NCI-H146 (cell line): ENCODE results near the gene SPTBN1.
A peak's percentile ranks its signal among the peaks of the same experiment; 100 is the strongest.

Experiments used
- DNase-seq: peaks from one replicate; lab custom pipeline; 2025; lab: John Stamatoyannopoulos, UW

Gene SPTBN1

DNA sequence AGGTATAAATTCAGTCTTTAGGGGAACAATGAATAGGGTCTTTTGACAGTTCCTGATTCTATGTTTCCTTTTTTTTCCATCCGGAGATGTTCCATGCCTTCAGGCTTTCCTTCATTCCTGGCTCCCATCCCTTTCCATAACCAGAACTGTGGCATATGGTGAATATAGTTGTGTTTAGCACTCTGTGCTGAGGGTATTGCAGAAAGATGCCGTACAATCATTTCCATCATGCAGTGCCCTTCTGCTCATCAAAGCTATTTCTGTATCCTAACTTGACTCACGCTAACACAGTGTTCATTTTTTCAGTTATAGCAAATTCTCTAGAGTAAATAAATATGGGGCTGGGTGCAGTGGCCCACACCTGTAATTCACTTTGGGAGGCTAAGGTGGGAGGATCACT is 135.4 kb downstream of the SPTBN1 start:
- no peak for DNase-seq

DNA sequence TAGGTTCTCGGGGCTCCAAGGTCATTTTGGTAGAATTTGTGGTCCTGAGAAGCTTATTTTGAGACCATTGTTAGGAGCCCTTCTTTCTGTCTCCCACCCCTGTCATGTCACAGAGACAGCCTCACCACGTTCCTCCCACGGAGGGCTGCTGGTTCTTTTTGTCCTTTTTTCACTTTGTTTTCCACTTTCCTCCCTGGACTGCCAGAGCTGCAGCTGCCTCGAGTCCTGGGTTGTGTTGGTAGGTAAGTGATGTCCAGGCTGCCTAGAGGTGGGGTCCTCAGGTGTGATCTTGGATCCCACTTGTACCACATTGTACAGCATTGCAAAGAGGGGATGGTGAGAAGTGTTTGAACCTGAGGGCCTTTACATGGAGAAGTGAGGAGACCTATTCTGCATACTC is 137.1 kb downstream of the SPTBN1 start:
- no peak for DNase-seq

DNA sequence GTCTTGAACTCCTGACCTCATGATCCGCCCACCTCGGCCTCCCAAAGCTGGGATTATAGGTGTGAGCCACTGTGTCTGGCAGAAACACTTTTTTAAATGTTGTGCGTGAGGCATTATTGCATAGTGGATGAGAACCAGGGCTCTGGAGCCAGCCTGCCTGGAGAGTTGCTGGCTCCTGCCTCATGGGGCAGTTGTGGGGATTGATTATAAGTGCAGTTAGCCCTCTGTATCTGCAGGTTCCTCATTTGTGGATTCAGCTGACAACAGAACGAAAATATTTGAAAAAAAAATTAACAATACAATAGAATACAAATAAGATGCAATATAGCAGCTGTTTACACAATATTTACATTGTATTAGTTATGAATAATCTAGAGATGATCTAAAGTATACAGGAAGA is 137.9 kb downstream of the SPTBN1 start:
- no peak for DNase-seq

DNA sequence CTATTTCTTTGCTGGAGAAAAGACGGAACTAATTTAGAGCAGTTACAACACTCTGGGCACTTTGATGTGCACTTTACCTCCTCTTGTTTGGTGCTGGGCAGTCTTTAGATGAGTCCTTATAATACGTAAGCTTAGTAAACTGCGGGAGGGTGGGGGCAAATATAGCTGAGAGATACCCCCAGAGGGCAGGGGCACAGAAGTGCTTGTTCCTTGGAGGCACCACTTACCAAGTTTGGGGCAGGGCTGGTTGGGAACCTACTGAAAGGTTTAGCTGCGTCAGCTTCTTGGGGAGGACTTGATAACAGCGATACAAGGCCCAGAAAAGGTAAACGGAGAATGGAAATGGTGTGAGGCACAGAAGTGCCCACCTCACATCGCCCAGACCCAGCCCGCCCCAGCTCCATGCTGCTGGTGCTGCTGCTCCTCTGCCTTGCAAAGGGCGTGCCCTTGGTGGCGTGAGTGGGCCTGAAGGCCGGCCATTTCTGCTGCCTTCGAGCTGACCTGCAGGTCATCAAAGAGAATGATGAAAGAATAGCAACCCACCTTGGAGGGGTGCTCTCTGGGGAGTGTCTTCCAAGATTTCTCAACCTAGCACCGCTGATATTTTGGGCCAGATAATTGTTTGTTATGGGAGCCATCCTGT is 139.2 kb downstream of the SPTBN1 start:
- DNase-seq, result no peak

DNA sequence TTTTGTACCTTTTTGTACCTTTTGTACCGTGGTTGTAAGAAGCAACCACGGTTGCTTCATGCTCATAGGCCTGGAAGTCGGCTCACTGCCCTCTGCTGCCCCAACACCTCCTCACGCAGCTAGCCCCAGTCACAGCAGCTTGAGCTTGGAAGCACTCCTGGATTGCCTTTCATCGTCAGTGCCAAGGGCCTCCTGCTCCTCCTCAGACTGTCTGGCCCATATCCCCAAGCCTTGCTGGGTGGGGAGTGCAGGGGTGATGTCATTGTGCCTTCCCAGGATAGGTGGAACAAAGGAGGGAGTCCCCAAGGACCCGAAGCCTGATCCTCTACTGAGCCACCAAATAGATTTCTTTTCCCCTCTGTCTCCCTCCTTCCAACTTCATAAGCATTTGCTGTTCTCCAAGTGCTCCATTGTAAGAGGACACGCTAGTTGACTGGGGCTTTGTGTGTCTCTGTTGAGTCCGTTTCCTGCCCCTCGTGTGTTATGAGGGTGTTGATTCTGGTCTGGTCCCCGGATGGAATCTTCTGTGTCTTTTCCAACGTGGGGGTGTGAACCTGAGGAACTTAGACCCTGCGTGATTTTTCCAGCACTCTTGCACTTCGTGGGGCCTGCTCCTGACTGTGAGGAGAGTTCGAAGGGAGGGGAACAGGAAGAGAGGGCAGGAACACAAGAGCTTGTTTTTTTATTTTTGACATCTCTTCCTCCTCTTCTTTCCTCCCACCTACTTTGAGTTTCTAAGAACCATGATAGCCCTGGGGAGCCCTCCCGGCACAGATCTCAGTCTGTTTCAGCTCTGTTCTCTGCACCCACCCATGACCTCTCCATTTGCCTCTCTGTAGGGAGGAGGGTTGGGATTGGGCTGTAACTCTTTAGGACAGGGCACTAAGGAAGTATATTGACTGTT is 140.1 kb downstream of the SPTBN1 start:
- no peak for DNase-seq

DNA sequence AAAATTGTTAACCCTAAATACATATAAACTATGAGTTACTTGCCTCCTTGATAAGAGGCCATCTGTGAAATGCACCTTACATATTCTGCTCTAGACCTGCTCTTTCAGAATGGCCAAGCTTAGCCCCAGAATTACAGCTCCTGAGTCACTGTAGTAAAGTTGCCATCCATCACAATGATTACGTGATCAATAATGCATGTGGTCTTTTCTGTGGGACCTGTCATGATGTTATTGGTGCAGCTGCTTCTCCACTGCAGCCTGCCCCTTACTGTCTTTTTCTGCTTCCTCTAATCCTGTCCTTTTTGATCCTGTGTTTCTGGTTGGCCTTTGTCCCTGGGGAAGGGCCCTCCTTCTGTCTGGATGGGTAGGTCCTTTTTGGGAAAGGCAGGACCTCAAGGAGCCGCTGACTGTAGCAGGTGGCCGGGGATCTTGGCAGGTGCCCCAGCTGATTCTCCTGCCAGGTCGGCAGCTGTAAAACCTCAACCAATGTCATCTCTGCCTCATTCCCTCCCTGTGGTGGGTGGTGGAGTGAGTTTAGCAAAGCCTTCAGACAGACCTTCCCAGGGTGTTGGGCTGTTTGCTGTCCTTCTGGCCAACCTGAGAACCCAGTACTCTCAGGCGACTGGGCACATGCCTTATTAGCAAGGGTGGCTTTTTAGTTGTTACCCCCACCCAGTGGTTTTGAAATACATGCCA is 141.2 kb downstream of the SPTBN1 start:
- peak; percentile 74 for DNase-seq

DNA sequence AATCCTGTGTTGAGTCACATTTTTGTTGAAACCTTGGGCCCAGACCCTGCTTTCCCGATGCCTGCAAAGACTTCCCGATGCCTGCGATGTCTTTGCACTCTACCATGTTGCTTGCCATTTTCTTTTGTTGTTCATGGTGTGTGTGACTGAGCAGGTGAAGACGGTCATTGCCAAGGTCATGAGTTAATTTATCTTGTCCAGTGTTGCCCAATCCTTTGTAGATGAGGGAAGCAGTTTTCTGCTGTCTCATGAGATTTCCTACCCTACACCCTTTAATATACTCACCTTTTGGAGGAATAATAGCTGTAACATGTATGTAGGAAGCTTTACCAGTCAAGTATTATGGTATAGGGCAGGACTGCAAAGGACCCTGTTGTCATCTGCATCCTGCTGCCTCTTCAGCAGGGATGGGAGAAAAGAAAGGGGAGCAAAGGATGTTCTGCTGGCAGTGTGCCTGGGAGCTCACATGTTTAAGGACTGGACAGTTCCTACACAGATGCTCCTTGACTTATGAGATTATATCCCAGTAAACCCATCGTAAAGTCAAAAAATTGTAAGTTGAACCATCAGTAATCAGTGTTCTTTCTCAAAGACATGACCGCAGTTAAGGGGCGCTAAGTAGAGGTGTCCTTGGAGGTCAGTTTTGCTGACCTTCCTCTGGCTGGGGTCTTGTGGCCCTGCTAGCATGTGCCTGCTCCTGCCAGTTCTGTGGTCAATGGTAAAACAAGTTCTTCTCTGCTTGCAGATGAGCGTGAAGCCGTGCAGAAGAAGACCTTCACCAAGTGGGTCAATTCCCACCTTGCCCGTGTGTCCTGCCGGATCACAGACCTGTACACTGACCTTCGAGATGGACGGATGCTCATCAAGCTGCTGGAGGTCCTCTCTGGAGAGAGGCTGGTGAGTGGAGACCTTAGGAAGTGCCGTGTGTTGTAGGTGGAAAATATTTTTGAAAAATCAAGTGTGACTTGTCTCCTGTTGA is 142.5 kb downstream of the SPTBN1 start:
- no peak for DNase-seq

DNA sequence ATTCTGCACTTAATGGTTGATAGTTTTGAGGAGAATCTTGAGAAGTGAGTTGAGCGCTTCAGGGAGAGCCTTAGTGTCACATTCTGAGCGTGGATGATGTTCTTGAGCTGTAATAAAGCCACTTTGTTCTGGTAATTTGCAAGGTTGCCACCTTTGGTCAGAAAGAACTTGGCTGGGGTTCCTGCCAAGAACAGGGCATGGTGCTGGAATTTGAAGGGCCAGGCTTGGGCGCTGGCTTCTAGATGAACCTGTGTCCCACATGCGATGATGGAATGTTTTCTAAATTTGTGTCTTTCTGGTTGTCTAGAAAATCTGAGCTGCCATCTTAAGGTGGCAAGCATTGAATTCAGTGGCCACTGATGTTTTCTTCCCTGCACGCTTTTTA is 143.2 kb downstream of the SPTBN1 start:
- no peak for DNase-seq

DNA sequence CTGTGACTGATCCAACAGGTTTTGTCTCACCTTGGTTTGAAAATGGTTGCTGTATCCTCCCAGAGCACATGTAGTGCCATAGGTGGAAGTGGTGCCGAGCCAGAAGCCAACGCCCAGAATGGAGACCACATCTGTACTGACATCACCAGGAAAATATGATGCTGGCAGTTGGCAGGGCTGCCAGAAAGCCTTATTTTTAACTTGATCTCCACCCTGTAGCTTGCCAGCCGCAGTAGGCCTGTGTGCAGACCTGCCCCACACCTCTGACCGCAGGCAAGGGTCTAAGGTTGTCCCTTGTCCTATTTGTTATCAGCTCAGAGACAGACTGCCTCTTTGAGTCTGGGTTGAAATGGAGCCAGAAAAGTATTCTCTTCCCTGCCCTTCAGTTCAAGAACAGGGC is 143.8 kb downstream of the SPTBN1 start:
- no peak for DNase-seq

DNA sequence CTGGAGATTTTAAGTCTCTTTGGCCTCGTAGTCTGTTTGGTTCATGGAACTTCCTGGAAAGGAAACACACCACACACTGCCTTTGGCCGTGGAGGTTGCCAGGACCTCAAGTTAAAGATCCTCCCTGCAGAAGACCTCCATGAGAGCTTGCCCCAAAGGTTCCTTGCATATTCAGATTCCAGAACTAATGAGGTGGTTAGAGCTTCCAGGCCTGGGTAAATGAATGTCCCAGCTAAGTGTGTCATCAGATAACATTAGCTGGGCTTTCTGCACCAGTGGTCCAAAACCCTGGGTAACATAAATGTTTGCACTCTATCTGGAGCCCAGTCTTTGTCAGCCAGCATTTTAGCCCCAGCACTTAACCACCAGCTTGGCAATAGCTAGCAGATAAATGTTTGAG is 145.2 kb downstream of the SPTBN1 start:
- DNase-seq, result no peak

DNA sequence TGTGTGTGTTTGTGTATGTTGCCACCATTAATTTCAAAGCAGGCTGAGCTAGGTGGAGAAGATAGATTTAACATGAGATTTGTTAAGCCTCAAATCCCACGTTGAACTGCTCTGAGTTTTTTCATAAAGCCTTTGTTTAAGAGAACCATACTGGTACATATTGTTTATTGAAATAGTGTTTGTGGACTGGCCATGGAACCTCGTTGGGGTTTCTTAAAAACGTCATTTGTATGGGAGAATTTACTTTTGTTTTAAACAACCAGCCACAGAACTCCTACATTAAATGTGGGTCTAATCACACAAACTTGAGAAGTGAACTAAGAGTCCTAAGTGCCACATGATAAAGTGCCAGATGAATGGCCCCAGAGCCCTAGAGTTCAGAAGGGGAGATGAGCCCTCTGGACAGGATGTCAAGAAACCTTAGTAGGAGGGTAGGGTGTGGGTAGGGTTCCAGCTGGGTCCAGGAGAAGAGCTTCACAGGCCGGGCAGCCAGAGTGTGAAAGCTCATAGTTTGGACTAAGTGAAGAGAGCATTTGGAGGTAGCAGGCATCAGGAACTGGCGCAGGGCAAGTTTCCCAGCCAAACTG is 146.7 kb downstream of the SPTBN1 start:
- DNase-seq, result no peak

DNA sequence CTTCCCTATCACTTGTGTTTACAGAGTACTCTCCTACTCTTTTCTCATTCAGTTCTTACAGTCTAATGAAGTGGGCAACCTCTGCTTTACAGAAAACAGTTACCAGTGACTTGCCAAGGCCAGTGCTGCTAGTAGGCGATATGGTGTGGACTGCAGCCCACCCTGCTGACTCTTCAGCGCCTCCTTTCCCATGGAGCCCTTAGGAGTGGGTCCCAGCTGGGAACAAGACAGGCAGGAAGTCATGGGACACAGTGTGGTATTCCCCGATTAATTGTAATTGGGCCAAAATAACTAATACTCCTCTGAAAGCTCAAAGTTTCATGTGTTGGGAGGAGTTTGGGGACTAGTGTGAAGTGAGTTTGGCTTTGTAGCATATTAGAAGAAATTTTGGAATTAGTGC is 147.2 kb downstream of the SPTBN1 start:
- no peak for DNase-seq

DNA sequence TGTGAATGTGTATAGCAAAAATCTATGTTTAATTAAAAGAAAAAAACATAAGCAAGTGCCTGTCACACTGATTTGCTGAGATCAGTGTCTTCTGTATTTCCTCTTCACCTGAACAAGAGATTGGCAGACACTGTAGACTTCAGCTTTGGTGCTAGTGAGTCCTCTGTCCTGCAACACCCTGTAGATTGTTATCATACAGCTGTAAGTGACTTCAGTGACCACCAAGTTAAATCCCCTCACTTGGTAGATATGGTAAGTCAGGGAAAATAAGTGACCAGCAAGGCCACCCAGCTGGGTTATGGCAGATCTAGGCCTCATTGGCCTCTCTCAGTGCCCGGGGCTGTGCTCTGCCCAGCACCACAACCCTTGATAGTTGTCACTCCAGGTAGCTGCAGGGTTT is 147.7 kb downstream of the SPTBN1 start:
- DNase-seq, result no peak

DNA sequence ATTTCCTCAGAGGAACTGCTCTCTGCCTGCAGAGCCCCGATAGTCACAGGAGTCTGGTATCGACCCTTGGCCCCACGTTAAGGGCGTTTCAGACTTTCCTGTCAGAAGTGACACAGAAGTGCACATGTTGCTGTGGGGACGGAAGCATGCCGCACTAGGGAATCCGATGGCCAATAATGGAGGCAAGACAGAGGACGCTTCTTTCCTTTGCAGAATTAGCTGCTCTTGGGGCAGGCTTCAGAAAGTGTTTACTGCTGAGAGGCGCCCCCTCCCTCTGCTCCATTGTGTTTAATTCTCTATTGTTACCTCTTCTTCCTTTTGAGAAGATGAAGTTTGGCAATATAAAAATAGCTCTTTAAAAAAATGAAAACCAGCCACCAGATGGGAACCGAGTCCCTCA is 148.7 kb downstream of the SPTBN1 start:
- no peak for DNase-seq

DNA sequence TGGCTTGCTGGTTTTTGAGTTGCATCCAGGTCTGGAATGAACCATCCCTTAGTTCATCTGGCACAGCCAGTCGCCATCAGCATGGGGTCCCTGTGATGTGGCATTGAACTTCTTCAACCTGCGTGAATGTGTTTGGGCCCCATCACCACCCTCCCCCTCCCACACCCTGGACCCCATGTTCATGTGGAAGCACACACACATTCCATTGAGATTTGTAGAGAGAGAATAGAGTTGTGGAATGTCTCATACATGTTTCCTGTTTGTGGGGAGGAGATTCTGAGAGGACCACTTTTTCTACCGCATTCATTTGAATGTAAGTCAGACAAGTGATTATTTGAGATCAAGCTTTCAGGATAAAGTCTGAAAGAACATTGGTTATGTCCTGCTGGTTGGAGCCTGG is 149.7 kb downstream of the SPTBN1 start:
- DNase-seq, result no peak

DNA sequence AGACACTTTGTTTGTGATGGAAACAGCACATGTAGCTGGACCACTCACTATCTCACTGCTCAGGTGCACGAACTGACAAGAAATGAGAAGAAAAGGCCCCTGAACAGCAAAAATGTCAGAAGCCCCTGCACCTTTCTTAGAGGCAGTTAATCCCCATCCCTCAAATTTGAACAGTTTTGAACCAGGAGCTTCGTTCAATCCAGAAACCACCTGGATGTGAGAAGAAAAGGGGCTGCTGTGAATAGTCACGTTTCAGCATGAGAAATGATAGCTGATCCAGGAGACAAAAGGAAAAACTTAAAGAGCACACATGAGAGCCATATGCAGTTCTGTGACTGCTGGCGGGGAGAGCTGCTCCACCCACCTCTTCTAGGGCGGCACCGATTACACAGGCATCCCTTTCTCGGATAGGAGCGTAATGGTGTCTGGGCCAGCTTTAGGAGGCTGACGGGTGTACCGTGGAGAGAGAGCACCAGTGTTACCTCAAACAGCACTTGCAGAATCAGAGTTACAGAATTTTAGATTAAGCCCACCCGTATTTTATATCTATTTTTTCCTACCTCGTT is 150.3 kb downstream of the SPTBN1 start:
- no peak for DNase-seq

DNA sequence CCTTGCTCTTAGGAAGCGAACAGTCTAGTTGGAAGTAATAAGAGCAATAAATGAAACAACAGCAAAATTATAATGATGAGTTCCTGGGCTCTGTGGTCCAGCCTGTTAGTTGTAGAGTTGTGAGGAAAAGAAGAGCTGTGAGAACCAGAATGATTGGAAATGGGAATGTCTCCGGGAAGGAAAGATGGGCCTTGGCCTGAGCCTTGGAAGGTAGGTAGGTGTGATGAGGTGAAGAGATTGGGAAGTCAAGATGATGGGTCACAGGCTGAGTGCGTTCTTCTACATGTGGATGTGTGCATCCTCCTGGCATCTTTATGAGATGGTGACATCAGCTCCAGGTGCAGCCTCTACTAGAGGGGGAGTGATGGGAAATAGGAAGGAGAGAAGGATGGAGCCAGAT is 152.1 kb downstream of the SPTBN1 start:
- DNase-seq, result no peak

DNA sequence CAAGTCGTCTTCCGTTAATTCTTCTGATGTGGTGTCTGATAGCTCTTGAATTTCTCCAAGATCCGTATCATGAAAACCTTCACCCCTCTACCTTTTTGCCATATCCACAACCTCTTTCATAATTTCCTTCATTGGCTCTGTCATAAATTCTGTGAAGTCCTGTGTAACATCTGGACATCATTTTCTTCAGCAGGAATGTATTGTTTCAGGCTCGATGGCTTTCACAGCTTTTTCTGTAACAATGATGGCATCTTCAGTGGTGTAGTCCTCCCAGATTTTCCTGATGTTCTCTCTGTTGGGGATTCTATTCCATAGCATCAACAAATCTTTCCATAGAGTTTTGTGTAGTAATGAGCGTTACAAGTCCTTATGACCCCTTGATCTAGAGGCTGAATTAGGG is 153.1 kb downstream of the SPTBN1 start:
- no peak for DNase-seq

DNA sequence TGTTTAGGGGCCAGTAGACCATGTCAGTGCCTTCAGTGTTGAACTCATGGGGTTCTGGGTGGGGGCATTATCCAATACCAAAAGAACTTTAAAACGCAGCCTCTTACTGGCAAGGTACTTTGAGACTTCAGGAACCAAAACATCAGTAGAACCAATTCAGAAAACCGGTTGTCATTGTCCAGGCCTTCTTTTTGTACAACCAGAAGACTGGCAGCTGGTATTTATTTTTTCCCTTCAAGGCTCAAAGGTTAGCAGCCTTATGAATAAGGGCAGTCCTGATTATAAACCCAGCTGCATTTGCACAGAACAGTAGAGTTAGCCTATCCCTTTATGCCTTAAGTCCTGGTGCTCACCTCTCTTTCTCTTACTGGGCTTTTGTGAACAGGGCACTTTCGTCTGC is 153.5 kb downstream of the SPTBN1 start:
- peak; percentile 51 for DNase-seq

DNA sequence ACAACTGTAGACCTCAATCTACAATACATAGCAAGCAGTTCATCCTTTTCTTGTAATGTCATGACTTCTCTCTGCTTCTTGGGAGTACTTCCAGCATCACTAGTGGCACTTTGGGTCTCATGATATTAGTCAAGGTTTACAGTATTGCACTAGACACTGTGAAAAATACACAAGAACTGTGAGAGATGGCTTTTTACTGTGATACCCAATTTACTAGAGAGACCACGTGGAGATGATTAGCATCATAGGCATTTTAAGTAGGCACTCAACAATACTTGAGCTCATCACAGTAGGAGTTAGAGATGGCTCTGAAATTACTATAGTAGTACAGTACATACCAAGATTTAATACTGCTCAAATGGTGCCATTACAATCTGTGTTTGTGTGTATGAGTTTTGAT is 154.6 kb downstream of the SPTBN1 start:
- DNase-seq, result no peak
